ENCODE data around the gene RIC8B.
"Not testable (repeated sequence)": the region's sequence is repeated elsewhere in the genome, so short reads cannot be mapped to it uniquely, and the experiment has no call there.

Gene RIC8B, protein sequence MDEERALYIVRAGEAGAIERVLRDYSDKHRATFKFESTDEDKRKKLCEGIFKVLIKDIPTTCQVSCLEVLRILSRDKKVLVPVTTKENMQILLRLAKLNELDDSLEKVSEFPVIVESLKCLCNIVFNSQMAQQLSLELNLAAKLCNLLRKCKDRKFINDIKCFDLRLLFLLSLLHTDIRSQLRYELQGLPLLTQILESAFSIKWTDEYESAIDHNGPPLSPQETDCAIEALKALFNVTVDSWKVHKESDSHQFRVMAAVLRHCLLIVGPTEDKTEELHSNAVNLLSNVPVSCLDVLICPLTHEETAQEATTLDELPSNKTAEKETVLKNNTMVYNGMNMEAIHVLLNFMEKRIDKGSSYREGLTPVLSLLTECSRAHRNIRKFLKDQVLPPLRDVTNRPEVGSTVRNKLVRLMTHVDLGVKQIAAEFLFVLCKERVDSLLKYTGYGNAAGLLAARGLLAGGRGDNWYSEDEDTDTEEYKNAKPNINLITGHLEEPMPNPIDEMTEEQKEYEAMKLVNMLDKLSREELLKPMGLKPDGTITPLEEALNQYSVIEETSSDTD

DNA sequence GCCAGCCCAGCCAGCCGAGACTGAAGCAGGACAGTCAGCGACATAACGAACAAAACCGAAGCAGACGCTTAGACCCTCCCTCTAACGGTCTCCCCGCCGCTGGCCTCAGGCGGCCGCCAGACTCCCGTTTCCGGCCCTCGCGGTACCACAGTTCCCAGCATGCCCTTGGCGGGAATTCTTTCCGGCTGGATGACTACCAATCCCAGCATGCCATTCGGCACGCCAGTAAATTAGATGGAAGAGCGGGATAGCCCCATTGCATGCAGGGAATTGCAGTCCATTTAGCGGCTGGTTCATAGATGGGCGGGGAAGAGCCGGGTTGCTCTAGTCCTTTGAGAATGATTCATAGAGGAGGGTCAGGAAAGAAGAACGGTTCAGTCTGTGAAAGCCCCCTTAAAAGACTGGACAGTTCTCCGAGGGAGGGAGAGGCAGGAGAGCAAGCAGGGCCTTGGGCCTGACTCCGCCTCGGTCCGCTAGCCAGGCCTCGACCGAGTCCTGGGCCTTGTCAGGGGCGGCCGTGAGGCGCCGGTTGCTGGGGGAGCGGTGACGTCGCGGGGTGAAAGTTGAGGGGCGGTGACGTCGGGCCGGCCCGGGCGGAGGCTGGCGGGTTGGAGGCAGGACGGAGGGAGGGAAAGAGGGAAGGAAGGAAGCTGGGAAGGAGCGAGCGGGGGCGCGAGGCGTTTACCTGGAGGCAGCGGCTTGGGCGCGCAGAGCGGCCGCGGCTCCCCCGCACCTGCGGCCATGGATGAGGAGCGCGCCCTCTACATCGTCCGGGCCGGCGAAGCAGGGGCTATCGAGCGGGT lies at the start of gene RIC8B:
TSS of gene RIC8B (plus strand) at position 678 of the 803 bp plus-strand sequence. CDS start at position 742, 64 bp downstream.
- DNase-seq = peak; percentile 88

DNA sequence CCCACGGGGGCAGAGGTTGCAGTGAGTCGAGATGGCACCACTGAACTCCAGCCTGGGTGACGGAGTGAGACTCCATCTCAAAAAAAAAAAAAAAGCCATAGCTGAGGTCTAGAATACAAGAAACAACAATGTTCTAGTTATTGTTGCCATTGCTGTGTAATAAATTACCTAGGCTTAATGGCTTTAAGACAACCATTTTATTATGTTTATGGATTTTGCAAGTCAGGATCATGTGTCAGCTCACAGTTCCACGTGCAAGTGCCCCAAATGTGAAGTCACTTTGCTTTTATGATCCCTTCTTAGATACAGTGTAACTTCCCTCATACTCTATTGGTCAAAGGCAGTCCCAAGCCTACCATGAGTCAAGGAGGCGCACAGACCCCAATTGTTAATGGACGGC lies 49.5 kb upstream of the RIC8B start:
- no peak for DNase-seq

DNA sequence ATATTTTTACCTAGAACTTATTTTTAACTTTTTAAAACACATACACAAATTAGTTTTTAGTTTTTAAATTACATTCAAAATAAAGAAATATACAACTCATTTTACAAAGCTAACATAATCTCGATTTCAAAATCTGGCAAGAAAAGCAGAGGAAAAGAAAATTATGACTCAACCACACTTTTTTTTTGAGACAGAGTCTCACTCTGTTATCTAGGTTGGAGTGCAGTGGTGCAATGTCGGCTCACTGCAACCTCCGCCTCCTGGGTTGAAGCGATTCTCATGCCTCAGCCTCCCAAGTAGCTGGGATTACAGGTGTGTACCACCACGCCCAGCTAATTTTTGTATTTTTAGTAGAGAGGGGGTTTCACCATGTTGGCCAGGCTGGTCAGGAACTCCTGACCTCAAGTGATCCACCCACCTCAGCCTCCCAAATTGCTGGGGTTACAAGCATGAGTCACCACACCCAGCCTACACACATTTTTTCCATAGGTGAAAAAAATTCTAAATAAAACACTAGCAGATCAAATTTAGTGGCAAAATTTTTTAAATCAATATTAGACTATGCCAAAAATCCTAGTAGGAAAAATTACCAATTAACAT lies 47.8 kb upstream of the RIC8B start:
- DNase-seq = not testable (repeated sequence)

DNA sequence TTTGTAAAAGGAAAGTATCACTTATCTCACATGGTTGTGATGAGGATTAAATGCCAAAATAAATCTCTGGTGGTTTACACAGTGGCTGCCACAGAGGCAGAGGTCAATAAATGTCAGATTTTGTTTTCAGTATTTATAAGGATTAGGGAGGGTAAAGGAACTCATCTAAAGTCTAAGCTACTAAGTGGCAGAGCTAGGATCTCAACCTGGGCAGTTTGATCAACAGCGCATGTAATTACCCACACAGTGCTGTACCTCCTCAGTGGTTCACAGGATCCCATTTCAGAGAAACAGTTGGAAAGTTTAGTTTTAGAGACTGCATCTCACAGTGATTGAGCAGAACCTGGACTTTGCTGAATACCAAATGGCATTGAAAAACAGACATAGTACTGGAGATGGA lies 44.9 kb upstream of the RIC8B start:
- DNase-seq = no peak

DNA sequence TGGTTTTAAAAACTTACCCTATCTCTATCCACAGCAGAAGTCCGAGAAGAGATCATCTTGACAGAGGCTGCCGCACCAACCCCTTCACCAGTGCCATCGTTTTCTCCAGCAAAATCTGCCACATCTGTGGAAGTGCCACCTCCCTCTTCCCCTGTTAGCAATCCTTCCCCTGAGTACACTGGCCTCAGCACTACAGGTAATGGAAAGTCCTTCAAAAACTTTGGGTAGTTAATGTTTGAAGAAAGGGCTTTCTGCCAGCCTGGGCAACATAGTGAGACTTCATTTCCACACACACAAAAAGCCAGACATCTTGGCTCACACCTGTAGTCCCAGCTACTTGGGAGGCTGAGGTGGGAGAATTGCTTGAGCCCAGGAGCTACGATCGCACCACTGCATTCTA lies 41.6 kb upstream of the RIC8B start:
- DNase-seq = no peak

DNA sequence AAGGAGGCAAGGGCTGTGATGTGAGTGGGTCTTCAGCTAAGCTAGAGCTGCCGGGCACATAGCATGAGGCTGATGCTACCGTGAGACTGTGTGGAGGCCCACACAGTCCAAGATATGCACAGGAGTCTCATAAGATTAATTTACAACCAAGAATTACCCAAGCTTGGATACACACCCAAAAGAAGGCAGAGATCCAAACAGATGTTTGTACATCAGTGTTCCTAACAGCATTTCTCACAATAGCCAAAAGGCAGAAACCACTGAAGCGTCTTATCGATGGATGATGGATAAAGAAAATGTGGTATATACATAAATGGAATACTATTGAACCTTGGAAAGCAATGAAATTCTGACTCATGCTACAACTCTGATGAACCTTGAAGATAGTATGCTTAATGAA lies 40.8 kb upstream of the RIC8B start:
- no peak for DNase-seq

DNA sequence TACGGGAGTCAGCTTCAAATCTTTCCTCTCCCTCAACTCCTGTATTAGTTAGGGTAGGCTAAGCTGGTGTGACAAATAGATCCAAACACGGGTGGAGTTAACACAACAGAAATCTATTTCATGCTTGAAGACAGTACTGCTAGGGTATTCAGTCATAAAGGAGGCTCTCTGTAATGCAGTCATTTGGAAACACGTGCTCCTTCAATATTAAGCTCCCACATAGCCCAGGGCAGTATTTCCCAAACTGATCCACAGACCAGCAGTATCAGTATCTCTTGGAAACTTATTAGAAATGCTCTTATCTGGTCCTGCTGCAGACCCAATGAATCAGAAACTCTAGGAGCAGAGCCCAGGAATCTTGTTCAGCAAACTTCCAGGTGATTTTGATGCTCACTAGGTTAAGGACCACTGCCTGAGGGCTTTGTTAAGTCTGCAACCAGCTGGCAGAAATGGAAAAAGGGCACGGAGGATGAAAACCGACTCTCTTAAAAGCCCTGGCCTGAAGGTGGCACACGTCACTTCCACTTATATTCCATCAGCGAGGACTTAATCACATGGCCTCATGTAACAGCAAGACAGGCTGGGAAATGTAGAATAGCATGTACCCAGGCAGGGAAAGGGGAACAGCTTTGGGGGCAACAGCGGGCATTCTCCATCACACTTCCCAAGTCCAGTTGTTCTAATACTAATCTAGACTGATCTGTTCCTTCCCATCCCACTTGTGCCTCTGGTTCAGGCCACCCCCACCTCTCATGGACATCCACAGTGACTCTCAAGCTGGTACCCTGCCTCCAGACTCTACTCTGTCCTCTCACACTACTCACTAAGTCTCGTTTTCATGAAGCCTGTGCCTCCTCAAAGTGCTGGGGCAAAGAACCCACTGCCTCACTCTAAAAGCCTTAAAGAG lies 38.2 kb upstream of the RIC8B start:
- no peak for DNase-seq

DNA sequence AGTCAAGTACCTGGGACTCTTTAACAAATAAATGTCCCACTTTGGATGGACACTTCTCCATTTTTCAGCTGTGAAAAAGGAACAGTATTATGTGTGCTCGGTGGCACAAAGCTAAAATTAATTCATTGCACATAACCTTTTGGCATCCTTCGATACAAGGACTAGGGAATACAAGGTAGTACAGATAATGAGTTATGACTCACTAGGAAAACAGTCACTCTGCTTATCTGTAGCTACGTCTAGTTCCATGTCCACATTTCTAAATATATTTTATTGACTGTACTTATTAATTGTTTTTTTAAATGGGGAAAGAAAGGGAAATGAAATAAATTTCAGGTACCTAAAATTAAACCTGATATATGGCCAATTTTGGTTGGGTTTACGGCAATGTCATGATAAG lies 35.2 kb upstream of the RIC8B start:
- DNase-seq = no peak

DNA sequence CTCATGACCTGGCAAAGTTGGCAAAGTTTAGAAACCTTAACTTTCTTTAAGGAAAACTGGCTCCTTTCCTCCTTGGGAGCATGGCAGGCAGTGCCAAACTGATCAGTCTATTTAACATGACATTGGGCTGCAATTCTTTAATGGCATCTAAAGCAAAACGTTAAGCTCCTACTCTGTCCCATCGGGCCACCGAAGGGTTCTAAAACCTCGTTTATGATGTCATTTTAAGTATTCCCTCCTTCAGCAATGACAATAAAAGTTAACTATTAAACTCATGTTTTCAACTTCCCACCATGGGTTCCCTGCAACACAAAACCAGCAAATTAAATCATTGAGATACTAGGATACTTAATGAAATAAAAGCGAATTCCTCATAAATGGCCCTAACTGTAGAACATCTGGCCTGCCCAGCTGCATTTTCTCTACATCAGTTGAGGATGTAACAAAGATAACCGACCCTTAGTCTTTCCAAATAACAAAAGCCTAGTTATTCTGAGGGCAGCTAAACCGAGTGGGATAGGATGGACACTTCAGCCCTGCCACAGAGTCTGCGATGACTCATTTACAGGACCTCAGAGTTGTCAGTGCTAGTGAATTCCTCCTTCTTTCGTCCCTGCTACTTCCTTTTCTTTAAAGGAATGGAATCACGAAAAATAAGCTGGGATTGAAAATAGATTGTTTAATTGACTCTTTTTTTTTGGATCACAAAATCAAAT lies 34.5 kb upstream of the RIC8B start:
- no peak for DNase-seq

DNA sequence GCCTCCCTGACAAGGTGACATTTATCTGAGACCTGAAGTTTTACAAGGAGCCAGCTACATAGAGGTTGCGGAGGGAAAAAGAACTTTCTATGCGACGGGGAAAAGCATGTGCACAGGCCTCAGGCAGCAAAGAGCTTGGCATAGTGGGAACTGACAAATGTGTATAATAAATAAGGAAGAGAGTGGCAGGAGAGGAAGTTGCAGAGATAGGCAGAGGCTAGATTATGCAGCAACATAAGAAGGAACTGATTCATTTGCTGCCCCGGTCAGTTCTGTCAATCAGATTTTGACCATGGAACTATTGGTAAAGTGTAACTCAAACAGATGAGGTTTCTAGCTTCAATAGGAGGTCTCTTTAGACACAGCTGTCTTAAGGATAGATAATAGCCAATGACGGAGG lies 33.7 kb upstream of the RIC8B start:
- DNase-seq = no peak

DNA sequence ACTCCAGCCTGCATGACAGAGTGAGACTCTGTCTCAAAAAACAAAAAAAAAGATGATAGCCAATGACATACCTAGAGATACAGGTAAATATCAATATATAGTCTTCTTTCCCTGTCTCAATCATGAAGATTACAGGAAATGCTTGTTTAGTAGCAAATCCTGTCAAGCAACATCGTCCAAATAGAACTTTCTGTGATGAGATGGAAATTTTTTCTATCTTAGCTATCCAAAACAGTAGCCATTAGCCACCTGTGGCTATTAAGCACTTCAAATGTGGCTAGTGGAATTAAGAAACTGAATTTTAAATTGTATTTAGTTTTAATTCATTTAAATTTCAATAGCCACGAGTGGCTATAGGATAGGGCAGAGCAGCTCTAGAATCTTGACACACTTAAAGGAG lies 33.2 kb upstream of the RIC8B start:
- no peak for DNase-seq

DNA sequence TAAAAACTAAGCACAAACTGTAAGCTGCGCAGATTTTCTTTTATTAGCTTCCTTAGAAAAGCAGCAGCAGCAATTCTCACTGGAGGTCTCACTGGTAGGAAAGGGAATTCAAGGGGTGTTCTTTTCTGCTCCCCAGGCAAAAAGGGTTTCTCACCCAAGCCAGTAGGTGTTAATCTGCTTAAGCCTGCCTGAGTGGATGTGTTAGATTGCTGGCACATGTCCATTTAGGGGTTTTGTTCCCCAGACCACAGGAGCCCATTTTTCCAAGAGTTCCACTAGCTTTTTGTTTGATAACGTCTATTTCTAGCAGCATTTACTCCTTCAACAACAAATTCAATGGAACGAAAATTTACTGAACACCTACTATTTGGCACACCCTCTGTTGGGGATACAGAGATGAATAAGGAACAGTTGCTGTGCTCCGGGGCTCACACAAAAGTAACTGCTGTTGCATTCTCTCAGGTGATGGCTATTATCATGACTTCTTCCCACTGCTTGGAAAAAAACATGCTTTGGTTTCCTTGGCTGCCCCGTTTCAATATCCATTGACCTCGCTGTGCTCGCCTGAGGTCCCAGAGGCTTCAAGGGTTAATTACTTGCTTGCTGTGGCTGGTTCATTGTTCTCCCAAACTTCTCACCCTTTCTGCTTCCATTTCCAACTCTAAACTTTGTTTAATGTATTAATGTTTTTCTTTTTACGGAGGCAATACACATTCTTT lies 31.1 kb upstream of the RIC8B start:
- DNase-seq = no peak

DNA sequence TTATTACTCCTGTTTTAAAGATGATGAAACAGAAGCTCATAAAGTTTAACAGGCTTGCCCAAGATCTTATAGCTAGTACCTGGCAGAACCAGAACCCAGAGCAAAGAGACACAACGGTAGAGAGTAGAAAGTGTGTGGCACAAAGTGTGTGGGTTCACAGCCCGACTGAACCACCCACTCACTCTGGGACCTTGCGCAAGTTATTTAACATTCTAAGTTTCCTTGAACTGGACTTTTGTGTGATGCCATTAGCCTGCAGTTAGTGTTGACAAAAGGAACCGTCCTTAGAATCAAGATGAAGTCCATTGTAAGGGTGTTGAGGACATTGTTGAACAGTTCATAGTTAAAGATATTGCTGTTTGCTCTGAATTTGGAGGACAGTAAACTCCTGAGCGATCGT lies 29.9 kb upstream of the RIC8B start:
- DNase-seq = no peak

DNA sequence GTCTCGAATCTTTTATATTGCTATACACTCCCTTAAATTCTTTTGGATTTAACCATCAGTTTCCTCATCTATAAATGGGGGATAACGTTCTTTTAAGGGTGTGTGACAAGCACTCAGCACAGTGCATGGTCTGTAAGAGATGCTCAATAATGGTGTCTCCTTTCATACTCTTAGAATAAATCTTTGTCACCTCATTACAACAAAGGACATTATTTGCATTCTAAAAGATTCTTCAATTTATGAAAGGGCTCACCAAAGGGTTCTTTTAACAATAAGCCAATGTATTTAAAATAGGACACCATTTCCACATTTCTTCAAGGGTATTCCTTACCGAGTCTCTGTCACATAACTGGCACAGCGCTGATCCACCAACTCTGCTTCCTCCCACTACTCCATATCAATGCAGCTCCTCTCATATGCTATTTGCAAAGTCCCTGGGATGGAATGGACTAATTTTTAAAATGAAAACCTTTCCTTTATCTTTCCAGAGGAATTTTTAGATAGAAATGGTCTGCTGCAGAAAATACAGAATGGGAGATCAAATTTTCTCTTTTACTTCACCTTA lies 29.2 kb upstream of the RIC8B start:
- DNase-seq = no peak

DNA sequence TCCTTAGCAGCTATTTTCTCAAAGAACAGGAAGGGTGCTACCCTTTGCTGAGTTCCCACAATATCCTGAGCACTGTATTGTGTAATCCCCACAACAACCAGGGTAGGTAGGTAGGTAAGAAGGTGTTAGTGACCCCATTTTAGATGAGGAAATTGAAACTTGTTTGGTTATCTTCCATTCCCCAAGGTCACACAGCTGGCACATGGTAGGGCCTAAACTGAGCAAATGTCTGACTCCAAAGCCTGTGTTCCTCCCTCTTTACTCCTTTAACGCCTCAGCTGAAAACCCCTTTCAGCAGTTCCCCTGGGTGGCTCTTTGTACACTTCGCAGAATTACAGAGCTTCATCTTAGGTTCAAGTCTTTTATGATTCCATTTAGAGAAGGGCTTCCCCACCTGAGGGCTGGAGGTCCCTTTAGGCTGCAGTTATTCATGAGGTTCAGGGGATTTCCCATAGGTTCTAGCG lies 26.5 kb upstream of the RIC8B start:
- DNase-seq = peak; percentile 54

DNA sequence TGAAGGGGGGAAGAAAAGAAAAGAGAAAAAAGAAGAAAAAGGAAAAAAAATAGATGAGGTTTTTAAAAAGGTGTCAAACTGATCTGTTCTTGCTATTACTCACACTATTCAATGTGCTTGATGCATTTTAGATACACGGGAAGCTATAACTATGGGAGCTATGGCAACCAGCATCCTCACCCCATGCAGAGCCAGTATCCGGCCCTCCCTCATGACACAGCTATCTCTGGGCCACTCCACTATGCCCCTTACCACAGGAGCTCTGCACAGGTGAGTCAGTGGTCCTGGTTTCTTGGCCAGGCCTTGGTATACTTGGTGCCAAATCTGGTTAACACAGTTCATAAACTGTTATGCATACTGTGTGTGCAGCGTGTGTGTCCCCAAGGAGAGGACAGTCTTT lies 24.0 kb upstream of the RIC8B start:
- DNase-seq = no peak

DNA sequence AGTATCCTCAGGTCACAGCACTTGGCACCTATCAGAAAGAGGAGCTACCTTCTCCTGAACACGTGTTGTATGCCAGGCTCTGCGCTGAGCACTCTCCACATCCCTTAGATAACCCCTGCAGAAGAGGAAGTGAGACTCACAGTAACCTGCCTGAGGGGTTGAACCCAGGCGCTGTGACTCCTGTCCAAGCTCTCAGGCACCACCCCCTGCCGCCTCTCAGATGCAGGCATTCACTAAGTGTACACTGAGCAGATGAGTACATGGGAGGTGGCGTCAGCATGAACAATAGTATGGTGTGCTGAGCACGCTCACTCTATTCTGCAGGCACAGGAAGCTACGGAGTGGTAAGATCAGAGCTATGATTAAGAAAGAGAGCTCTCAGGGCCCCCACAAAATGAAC lies 21.0 kb upstream of the RIC8B start:
- DNase-seq = peak; percentile 56

DNA sequence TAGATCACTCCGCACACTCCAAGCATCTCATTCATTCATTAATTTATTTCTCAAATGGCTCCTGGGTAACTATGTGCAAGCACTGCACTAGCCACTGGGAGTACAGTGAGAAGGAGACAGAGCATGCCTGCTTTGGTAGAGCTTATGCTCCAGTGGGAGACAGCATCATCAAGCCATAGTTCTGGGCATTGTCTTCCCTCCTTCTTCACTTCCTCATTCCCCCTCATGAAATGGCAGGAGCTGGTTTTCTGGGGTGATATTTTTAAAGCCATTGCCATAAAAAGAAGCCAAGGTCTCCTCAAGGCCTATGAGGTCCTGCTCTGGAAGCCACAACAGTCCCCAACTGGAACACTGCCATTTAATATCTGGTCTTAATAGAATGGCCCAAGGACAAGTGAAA lies 20.2 kb upstream of the RIC8B start:
- DNase-seq = no peak

DNA sequence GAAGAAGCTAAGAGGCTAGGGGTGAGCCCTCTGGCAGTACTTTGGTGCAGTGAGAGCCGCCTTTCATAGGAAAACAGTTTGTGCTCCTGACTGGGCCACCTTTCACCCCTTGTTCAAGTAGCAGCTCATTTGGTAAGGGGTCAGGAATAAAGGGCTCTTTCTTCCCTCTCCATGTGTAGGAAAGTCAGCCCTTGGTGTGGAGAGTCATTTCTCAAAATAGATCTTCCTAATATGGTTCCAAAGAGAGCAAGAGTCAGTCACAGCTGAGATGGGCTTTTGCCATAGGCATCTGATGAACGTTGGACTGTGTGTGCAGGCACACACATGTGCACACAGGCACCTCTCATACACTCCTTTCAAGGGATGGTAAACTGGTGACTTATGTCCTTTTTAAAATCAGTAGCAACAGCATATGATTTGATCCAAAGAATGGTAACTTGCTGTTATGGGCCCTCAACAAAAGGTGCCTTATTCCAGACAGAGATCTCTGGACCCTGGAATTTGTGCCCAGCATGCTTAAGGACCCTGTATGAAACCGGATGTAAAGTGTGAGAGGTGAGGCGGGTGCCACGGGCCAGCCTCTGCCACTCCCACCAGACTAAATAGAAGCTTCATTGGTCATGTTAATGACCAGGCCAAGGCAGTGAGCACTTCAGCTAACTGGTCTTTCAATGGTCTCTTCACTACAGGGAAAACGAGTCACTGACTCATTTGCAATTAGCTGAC lies 16.7 kb upstream of the RIC8B start:
- DNase-seq = no peak

Data from CD4-positive, alpha-beta T cell treated with Interleukin-15 for 1 hour (primary cell).